T-cell (primary cell): Measurements from ENCODE around the gene GJA9. TPM values are rescaled to one million over a fixed set of nuclear protein-coding genes. Genes with fewer than 3 reads are reported as not detected.

ENCODE experiments used
- ATAC-seq, 4 experiments: fragments of 200-7000 bp in 3 of 4; fragments of 150-1000 bp in 1 of 4; cut with Tn5 transposase; replicated peaks in 1 of 4; 1 replicate in 3 of 4; 2 replicates in 1 of 4; pipeline ENCODE4 v1.10.0; 2021; ENCODE audit warnings: moderate library complexity in 3 of 4, mild to moderate bottlenecking in 2 of 4, moderate number of reproducible peaks in 1 of 4
- CTCF ChIA-PET, 2 donors: fragments of 300-600 bp; sonication (Branson Sonifier 250); formaldehyde crosslinking; loops; one replicate each; lab custom pipeline; 2022; ENCODE audit warnings: antibody characterized with exemption in 2 of 2; lab: Charles Lee
- POLR2A ChIA-PET, 2 donors: fragments of 300-600 bp; sonication (Branson Sonifier 250); formaldehyde crosslinking; loops; one replicate each; lab custom pipeline; 2022; ENCODE audit warnings: antibody characterized with exemption in 2 of 2; lab: Charles Lee
- DNase-seq, 35 experiments: peaks; one replicate each; pipeline versions ENCODE4 v3.0.0 to v3.0.0-alpha.2; 2013 to 2023
- H3K27ac ChIP-seq: one replicate; pipeline ENCODE4 v1.5.1; 2013; ENCODE audit warnings: low read length
- H3K27me3 ChIP-seq, 2 experiments: replicated peaks in 1 of 2; 1 replicate in 1 of 2; 2 replicates in 1 of 2; pipeline versions ENCODE4 v1.6.1 to v1.7.0; 2013; ENCODE audit warnings: low read length in 1 of 2, mixed read lengths in 1 of 2; ENCODE audit not compliant: control insufficient read depth in 2 of 2, insufficient read depth in 2 of 2; ENCODE audit errors: extremely low read depth in 1 of 2
- H3K36me3 ChIP-seq, 2 donors: 1 replicate in 1 of 2; 2 replicates in 1 of 2; pipeline versions ENCODE4 v1.6.1 to v1.7.0; 2013; ENCODE audit warnings: low read length in 1 of 2; ENCODE audit not compliant: control insufficient read depth in 2 of 2, insufficient read depth in 1 of 2; ENCODE audit errors: extremely low read depth in 1 of 2
- H3K4me1 ChIP-seq, 2 experiments: 1 replicate in 1 of 2; 2 replicates in 1 of 2; pipeline versions ENCODE4 v1.6.1 to v1.7.0; 2013; ENCODE audit warnings: low read length in 2 of 2, mixed read lengths in 1 of 2; ENCODE audit not compliant: insufficient read depth in 2 of 2, control insufficient read depth in 1 of 2; ENCODE audit errors: extremely low read depth in 1 of 2
- H3K4me3 ChIP-seq, 2 donors: 1 replicate in 1 of 2; 2 replicates in 1 of 2; pipeline versions ENCODE4 v1.5.1 to v1.7.0; 2013; ENCODE audit warnings: mild to moderate bottlenecking in 2 of 2, low read length in 1 of 2, moderate library complexity in 1 of 2; ENCODE audit not compliant: control insufficient read depth in 1 of 2; ENCODE audit errors: extremely low read depth in 1 of 2
- H3K9me3 ChIP-seq: 2 replicates; pipeline ENCODE4 v1.7.0; 2013
- H3K27ac Mint-ChIP-seq, 2 donors: one replicate each; pipeline ENCODE4 v1.8.0; 2020 to 2021; ENCODE audit warnings: mild to moderate bottlenecking in 2 of 2, mixed read lengths in 2 of 2
- H3K27me3 Mint-ChIP-seq, 2 donors: one replicate each; pipeline ENCODE4 v1.8.0; 2021 to 2022; ENCODE audit warnings: mixed read lengths in 2 of 2
- H3K36me3 Mint-ChIP-seq: one replicate; pipeline ENCODE4 v1.8.0; 2021; ENCODE audit warnings: mixed read lengths
- H3K4me1 Mint-ChIP-seq, 3 donors: one replicate each; pipeline ENCODE4 v1.8.0; 2020 to 2022; ENCODE audit warnings: mixed read lengths in 3 of 3, mild to moderate bottlenecking in 1 of 3
- H3K4me3 Mint-ChIP-seq, 3 donors: one replicate each; pipeline ENCODE4 v1.8.0; 2020 to 2022; ENCODE audit warnings: mild to moderate bottlenecking in 3 of 3, mixed read lengths in 3 of 3, moderate library complexity in 3 of 3
- H3K9me3 Mint-ChIP-seq, 3 donors: one replicate each; pipeline ENCODE4 v1.8.0; 2020 to 2022; ENCODE audit warnings: mixed read lengths in 3 of 3
- WGBS: methylation state at CpG from one replicate; pipeline ENCODE4 v1.1.5; 2013; ENCODE audit warnings: missing lambda C conversion rate; ENCODE audit not compliant: insufficient coverage; 5-methylcytosine and 5-hydroxymethylcytosine counted together
- total RNA-seq, 35 experiments: library from RNA in 6 of 35; stranded (reverse) in 6 of 35; fragments of 120-200 nt in 1 of 35; gene quantifications; one replicate each; pipeline versions ENCODE4 v1.2.1 to v1.2.4 and lab custom pipeline; 2013 to 2026

Gene GJA9
- total RNA-seq, 5 donors from 2014 or later (not counting 1 experiment from before 2014, with no cell fraction given): not detected

DNA sequence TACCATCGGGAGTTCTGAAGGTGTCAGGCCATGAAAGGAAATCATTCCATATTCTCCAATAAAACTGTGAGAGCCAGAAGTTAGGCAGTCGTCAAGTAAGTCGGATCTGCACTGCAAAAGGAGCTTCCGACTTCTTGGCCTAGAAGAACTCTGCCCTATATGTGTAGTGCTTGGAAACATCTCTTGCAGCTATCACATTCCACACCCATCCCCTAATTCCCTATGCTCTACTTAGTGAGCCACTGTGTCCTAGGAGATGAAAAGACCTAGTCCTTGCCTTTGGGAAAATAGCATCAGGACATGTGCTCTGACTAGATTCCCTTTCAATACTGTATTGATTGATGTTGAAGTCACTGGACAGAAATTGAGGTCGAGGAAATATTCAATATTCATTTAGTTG lies 8.2 kb upstream of the GJA9 start:
- no peaks in the 10 kb centered on the region for H3K27me3 Mint-ChIP-seq
- Histone ChIP-seq H3K9me3 (no peaks in the 10 kb centered on the region), H3K4me1 (no peaks in the 10 kb centered on the region), H3K36me3 (no peaks in the 10 kb centered on the region), H3K27me3 (no peaks in the 10 kb centered on the region), H3K27ac (no peak overlapping the region), H3K4me3 (no peak overlapping the region)
- no peaks in the 10 kb centered on the region for H3K9me3 Mint-ChIP-seq
- CTCF ChIA-PET: interaction anchor here in 1 of 2 donors (0.7 kb wide), 1 partner anchor 358 kb away, joined by 6 read pairs; no protein-coding TSS in a partner anchor
- peaks cover 0 to 7% (median 5%) of the 10 kb centered on the region in 3 donors for H3K4me1 Mint-ChIP-seq
- H3K4me3 Mint-ChIP-seq: no peak overlapping the region
- POLR2A ChIA-PET: interaction anchor here in 1 of 2 donors (0.6 kb wide), 2 partner anchors 46 to 64 kb away, joined by 6 to 8 read pairs; no protein-coding TSS in a partner anchor
- no peak overlapping the region for H3K27ac Mint-ChIP-seq
- WGBS: no CpG with 5 or more reads among the region's 5 CpGs
- H3K36me3 Mint-ChIP-seq: no peaks in the 10 kb centered on the region
- ATAC-seq: no peak
- DNase-seq: no peak

- Histone ChIP-seq H3K27me3 (no peaks in the 10 kb centered on the region), H3K27ac (no peak overlapping the region), H3K4me1 (no peaks in the 10 kb centered on the region), H3K9me3 (no peaks in the 10 kb centered on the region), H3K4me3 (no peak overlapping the region), H3K36me3 (no peaks in the 10 kb centered on the region)
- Mint-ChIP-seq H3K4me3 (no peak overlapping the region), H3K4me1 (peaks cover 0 to 7% (median 5%) of the 10 kb centered on the region in 3 donors), H3K27ac (no peak overlapping the region), H3K9me3 (no peaks in the 10 kb centered on the region), H3K27me3 (no peaks in the 10 kb centered on the region), H3K36me3 (no peaks in the 10 kb centered on the region)
- ATAC-seq: no peak
- CTCF ChIA-PET: no interaction called here
- DNase-seq: no peak
- POLR2A ChIA-PET: no interaction called here
- WGBS: 95% methylated on average over 8 of the region's 9 CpGs
Measured at GRCh38 chr1:38888423-38889333, 7.3 kb upstream of the GJA9 start.

GRCh38 chr1:38885092-38885491 lies 3.7 kb upstream of the GJA9 start:
- H3K27ac Mint-ChIP-seq: no peak overlapping the region
- no peak overlapping the region for H3K4me3 Mint-ChIP-seq
- H3K4me1 ChIP-seq: no peaks in the 10 kb centered on the region
- H3K36me3 ChIP-seq: no peaks in the 10 kb centered on the region
- H3K4me3 ChIP-seq: no peak overlapping the region
- H3K4me1 Mint-ChIP-seq: peaks cover 0 to 5% (median 0%) of the 10 kb centered on the region in 3 donors
- DNase-seq (no peak), ATAC-seq (no peak)
- ChIA-PET POLR2A (no interaction called here), CTCF (no interaction called here)
- no peaks in the 10 kb centered on the region for H3K36me3 Mint-ChIP-seq
- no peak overlapping the region for H3K27ac ChIP-seq
- WGBS: no CpG with 5 or more reads among the region's 2 CpGs
- no peaks in the 10 kb centered on the region for H3K27me3 Mint-ChIP-seq
- H3K9me3 Mint-ChIP-seq: no peaks in the 10 kb centered on the region
- H3K27me3 ChIP-seq: no peaks in the 10 kb centered on the region
- H3K9me3 ChIP-seq: no peaks in the 10 kb centered on the region

- CTCF ChIA-PET: no interaction called here
- H3K4me1 Mint-ChIP-seq: peaks cover 17 to 30% (median 29%) of the 10 kb centered on the region in 3 donors
- Histone ChIP-seq H3K27me3 (no peaks in the 10 kb centered on the region), H3K4me3 (no peak overlapping the region), H3K9me3 (no peaks in the 10 kb centered on the region), H3K4me1 (peaks cover 11% of the 10 kb centered on the region in 2 experiments), H3K27ac (no peak overlapping the region), H3K36me3 (no peaks in the 10 kb centered on the region)
- POLR2A ChIA-PET: no interaction called here
- H3K27me3 Mint-ChIP-seq: no peaks in the 10 kb centered on the region
- ATAC-seq (no peak), DNase-seq (no peak)
- no peaks in the 10 kb centered on the region for H3K36me3 Mint-ChIP-seq
- H3K9me3 Mint-ChIP-seq: no peaks in the 10 kb centered on the region
- H3K4me3 Mint-ChIP-seq: no peak overlapping the region
- no CpG with 5 or more reads among the region's 2 CpGs for WGBS
- H3K27ac Mint-ChIP-seq: no peak overlapping the region
Measured at GRCh38 chr1:38875811-38876210, 5.6 kb downstream of the GJA9 start.

- H3K27me3 ChIP-seq: no peaks in the 10 kb centered on the region
- Mint-ChIP-seq H3K4me3 (peak within 1 kb of the TSS; percentile 86 to 90 (median 90)), H3K9me3 (no peaks in the 10 kb centered on the region), H3K27ac (peak within 1 kb of the TSS; percentile 88 to 94), H3K4me1 (peaks cover 24 to 34% (median 33%) of the 10 kb centered on the region in 3 donors), H3K36me3 (peaks cover 3% of the 10 kb centered on the region), H3K27me3 (no peaks in the 10 kb centered on the region)
- CTCF ChIA-PET: interaction anchor here in 1 of 2 donors (0.5 to 0.6 kb wide), 2 partner anchors 16 to 111 kb away, joined by 3 read pairs; no protein-coding TSS in a partner anchor
- peak within 1 kb of the TSS; percentile 66 to 79 for H3K4me3 ChIP-seq
- H3K36me3 ChIP-seq: no peaks in the 10 kb centered on the region
- WGBS: under 1% methylated on average over 65 of the region's 69 CpGs
- DNase-seq (peak; percentile 92 to 99 (median 96)), ATAC-seq (peak; percentile 99)
- H3K4me1 ChIP-seq: peaks cover 11% of the 10 kb centered on the region in 2 experiments
- no peaks in the 10 kb centered on the region for H3K9me3 ChIP-seq
- peak within 1 kb of the TSS; percentile 43 for H3K27ac ChIP-seq
- POLR2A ChIA-PET: interaction anchor here in 1 of 2 donors (1.4 kb wide), 1 partner anchor 153 kb away, joined by 3 read pairs; the partner anchor contains the start of gene NDUFS5
Measured at GRCh38 chr1:38873027-38873969, 8.1 kb downstream of the GJA9 start, which contains the start of gene MYCBP. MYCBP (minus strand) TSS chr1:38873348; CDS start chr1:38873305, 43 bp downstream.
